ENCODE measurements around the gene PKNOX2. TPM values are rescaled to one million over a fixed set of nuclear protein-coding genes. Genes with fewer than 3 reads are reported as not detected.

The PKNOX2 gene
- total RNA-seq, 2 donors from 2014 or later = 0.08 TPM; not detected in 1

- Mint-ChIP-seq H3K36me3 (no peaks in the 10 kb centered on the region), H3K9me3 (no peaks in the 10 kb centered on the region), H3K27ac (no peak overlapping the region)
- ATAC-seq = no peak
- no peak for DNase-seq (ENCODE audit: low spot score in 2 of 2)
Observed at GRCh38 chr11:125388611-125389010, 224.1 kb downstream of the PKNOX2 start.

GRCh38 chr11:125389339-125390166 is 225.0 kb downstream of the PKNOX2 start:
- no peak overlapping the region for H3K27ac Mint-ChIP-seq
- no peak for ATAC-seq
- H3K9me3 Mint-ChIP-seq = no peaks in the 10 kb centered on the region

DNA sequence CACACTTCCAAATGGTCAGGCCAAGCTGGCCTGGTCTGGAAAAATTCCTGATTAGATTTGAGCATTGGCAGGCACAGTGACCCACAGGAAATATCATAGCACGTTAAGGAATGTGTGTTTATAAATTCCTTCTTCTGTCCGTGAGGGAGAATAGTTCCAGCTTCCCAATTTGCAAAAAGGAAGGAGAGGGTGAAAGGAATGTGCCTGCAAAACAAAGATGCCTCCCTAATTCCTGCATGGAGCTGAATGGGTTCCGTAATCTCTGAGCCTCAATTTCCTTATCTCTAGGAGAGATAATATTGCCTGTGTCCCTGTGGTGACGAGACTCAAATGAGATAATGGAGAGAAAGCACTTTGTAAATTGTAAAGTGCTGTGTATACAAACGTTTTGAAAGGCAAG is 226.4 kb downstream of the PKNOX2 start:
- DNase-seq (ENCODE audit: low spot score in 2 of 2) = no peak
- H3K36me3 Mint-ChIP-seq = no peaks in the 10 kb centered on the region
- H3K27ac Mint-ChIP-seq = no peak overlapping the region
- no peaks in the 10 kb centered on the region for H3K9me3 Mint-ChIP-seq
- ATAC-seq = no peak

More at GRCh38 chr11:125389339-125390166, 225.0 kb downstream of the PKNOX2 start:
- DNase-seq (ENCODE audit: low spot score in 2 of 2) = no peak
- no peaks in the 10 kb centered on the region for H3K36me3 Mint-ChIP-seq

DNA sequence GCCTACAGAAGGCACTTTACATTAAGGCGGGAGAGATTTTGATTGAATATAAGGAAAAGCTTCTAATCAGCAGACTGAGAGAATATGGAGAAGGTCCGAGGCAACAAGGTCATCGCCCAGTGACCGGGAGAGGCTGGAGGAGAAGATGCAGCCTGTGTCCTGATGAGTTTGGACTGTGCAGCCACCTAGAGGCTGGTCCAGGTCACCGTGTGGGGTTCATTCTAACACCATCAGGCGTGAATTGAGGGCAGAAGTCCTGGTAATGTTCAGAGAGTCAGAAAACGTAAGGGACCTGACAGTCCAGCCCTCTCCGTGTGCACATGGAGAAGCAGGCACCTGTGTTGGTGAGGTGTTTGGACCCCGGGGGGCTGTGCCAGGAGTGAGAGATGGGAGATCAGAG is 228.8 kb downstream of the PKNOX2 start:
- H3K9me3 Mint-ChIP-seq = no peaks in the 10 kb centered on the region
- ATAC-seq = no peak
- H3K27ac Mint-ChIP-seq = no peak overlapping the region
- H3K36me3 Mint-ChIP-seq = no peaks in the 10 kb centered on the region
- no peak for DNase-seq (ENCODE audit: low spot score in 2 of 2)

DNA sequence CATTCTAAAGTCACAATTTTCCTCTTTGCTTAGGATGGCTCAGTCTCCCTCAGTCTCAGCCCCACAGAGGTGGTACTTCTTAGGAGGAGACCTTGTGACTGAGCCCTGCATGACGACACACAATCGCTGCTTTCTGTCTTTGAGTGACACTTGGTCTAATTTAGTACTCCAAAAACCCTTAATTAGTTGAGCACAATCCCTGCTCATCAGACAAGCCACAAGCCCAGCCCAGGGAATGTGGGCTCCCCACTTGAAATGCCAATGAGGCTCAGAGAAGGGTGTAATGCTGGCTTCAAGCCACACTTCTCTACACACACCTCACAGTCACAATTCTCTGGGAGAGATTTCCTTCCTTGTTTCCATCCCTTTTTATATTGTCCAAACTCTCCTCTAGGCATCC is 229.7 kb downstream of the PKNOX2 start:
- Mint-ChIP-seq H3K36me3 (no peaks in the 10 kb centered on the region), H3K9me3 (no peaks in the 10 kb centered on the region), H3K27ac (no peak overlapping the region)
- DNase-seq (ENCODE audit: low spot score in 2 of 2) = no peak
- no peak for ATAC-seq

- ATAC-seq = no peak
- Mint-ChIP-seq H3K9me3 (no peaks in the 10 kb centered on the region), H3K27ac (no peak overlapping the region)
Observed at GRCh38 chr11:125397421-125397820, 232.9 kb downstream of the PKNOX2 start.

GRCh38 chr11:125398475-125398874 is 233.9 kb downstream of the PKNOX2 start:
- Mint-ChIP-seq H3K9me3 (no peaks in the 10 kb centered on the region), H3K27ac (no peak overlapping the region), H3K36me3 (no peaks in the 10 kb centered on the region)
- ATAC-seq (peak in 1 of 2 donors; percentile 20), DNase-seq (ENCODE audit: low spot score in 2 of 2) (no peak)

More at GRCh38 chr11:125397421-125397820, 232.9 kb downstream of the PKNOX2 start:
- H3K36me3 Mint-ChIP-seq = no peaks in the 10 kb centered on the region
- DNase-seq (ENCODE audit: low spot score in 2 of 2) = no peak

- Mint-ChIP-seq H3K36me3 (no peaks in the 10 kb centered on the region), H3K9me3 (no peaks in the 10 kb centered on the region), H3K27ac (peak overlapping the region in 1 of 2 donors; percentile 45)
- ATAC-seq = no peak
- DNase-seq (ENCODE audit: low spot score in 2 of 2) = no peak
Observed at GRCh38 chr11:125398994-125399640, 234.6 kb downstream of the PKNOX2 start.

- DNase-seq (ENCODE audit: low spot score in 2 of 2) (no peak), ATAC-seq (no peak)
- Mint-ChIP-seq H3K27ac (no peak overlapping the region), H3K9me3 (no peaks in the 10 kb centered on the region), H3K36me3 (no peaks in the 10 kb centered on the region)
Observed at GRCh38 chr11:125399945-125400344, 235.4 kb downstream of the PKNOX2 start.

- H3K36me3 Mint-ChIP-seq = no peaks in the 10 kb centered on the region
- ATAC-seq (no peak), DNase-seq (ENCODE audit: low spot score in 2 of 2) (no peak)
- H3K9me3 Mint-ChIP-seq = no peaks in the 10 kb centered on the region
- no peak overlapping the region for H3K27ac Mint-ChIP-seq
Observed at GRCh38 chr11:125401235-125401634, 236.7 kb downstream of the PKNOX2 start.

GRCh38 chr11:125401746-125402145 is 237.2 kb downstream of the PKNOX2 start:
- DNase-seq (ENCODE audit: low spot score in 2 of 2) = no peak
- H3K36me3 Mint-ChIP-seq = no peaks in the 10 kb centered on the region
- no peak overlapping the region for H3K27ac Mint-ChIP-seq
- no peaks in the 10 kb centered on the region for H3K9me3 Mint-ChIP-seq
- ATAC-seq = no peak

GRCh38 chr11:125402435-125402834 is 237.9 kb downstream of the PKNOX2 start:
- no peak for DNase-seq (ENCODE audit: low spot score in 2 of 2)
- Mint-ChIP-seq H3K36me3 (no peaks in the 10 kb centered on the region), H3K9me3 (no peaks in the 10 kb centered on the region)

GRCh38 chr11:125404157-125404810 is 239.7 kb downstream of the PKNOX2 start:
- H3K36me3 Mint-ChIP-seq = no peaks in the 10 kb centered on the region
- no peaks in the 10 kb centered on the region for H3K9me3 Mint-ChIP-seq
- peak in 1 of 2 donors; percentile 4 for ATAC-seq
- no peak overlapping the region for H3K27ac Mint-ChIP-seq
- no peak for DNase-seq (ENCODE audit: low spot score in 2 of 2)

More at GRCh38 chr11:125402435-125402834, 237.9 kb downstream of the PKNOX2 start:
- no peak for ATAC-seq
- H3K27ac Mint-ChIP-seq = no peak overlapping the region

DNA sequence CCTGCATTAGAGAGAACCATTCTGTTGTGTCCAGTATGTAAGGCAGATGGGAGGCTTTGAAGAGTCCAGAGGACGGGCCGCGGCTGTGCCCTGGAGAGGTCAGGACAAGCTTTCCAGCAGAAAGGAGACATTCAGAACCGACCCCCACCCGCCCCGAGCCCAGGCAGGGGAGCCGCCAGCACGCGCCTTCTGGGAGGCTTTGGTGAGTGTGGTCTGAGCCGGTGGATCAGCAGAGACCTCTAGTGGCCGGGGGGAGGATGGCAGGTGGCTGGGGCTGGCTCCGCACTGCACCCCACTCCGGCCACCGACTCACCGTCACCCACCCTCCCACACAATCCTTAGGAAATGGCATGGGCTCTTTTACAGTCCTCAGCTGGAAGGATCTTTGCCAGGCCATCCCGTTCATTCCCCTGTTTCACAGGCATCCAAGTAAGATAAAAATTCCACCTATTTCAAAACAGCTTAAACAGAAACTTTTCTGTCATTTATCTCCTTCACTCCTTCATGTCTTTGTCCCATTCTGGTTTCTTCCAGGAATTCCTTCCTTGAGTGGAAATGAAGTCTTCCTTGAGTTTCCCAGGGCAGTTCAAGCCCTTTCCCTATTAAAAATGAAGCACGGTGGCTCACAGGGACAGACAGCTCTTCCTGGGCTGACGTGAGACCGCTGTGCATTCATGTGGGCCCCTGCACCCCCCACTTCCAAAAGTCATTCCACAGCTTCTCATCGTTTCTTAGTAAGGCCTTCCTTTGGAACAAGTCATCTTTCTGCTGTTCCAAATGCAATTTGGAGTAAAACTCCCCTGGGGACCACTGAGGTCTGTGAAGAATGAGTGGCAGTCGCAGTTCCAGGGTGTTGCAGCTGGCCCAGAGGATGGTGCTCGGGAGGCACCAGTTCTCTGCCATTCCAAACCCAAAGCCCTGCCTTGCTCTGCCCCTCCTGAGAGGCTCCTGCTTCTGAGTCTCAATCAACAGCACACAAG is 240.6 kb downstream of the PKNOX2 start:
- peak; percentile 64 to 80 for DNase-seq (ENCODE audit: low spot score in 2 of 2)
- peak; percentile 90 to 95 for ATAC-seq
- no peaks in the 10 kb centered on the region for H3K36me3 Mint-ChIP-seq
- H3K9me3 Mint-ChIP-seq = no peaks in the 10 kb centered on the region
- H3K27ac Mint-ChIP-seq = no peak overlapping the region

DNA sequence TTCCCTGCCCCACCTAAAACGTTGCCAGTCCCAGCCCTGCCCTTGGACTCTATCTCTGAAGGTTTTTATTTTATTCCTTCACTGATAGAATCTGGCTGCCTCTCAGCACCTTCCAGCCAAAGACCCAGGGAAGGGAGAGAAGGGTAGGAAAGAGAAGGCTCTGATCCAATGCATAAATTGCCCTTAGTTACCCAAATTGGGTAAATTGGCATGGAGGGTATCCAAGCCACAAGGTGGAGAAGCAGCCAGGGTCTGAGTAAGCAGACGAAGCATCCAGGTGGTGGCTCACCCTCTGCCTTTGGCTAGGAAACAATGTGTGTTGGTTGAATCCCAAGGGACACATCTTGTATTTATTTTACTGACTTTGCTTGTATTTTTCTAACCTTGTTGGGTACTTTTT is 242.5 kb downstream of the PKNOX2 start:
- ATAC-seq = no peak
- no peaks in the 10 kb centered on the region for H3K36me3 Mint-ChIP-seq
- no peaks in the 10 kb centered on the region for H3K9me3 Mint-ChIP-seq
- no peak for DNase-seq (ENCODE audit: low spot score in 2 of 2)
- no peak overlapping the region for H3K27ac Mint-ChIP-seq

DNA sequence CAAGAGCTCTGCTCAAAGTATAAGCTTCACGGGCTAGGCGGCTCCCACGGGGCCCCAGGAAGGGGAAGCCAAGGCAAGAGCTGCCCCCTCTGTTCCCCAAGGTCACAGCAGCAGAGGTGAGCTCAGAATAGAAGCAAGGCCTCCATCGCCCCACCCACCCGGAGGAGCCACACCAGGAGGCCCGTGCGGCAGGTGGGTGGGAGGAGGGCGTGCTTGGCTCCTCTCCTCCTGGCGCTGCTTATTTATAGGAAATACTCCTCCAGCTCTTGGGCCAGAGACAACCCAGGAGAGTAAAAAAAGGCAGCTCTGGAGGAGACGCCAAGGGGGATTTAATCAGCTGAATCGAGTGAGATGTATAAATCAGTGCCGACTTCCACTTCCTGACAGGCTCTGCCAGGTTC is 243.8 kb downstream of the PKNOX2 start:
- no peak for ATAC-seq
- H3K36me3 Mint-ChIP-seq = no peaks in the 10 kb centered on the region
- no peak for DNase-seq (ENCODE audit: low spot score in 2 of 2)
- no peaks in the 10 kb centered on the region for H3K9me3 Mint-ChIP-seq
- no peak overlapping the region for H3K27ac Mint-ChIP-seq
